Measurements from ENCODE around the gene LYRM4.

DNA sequence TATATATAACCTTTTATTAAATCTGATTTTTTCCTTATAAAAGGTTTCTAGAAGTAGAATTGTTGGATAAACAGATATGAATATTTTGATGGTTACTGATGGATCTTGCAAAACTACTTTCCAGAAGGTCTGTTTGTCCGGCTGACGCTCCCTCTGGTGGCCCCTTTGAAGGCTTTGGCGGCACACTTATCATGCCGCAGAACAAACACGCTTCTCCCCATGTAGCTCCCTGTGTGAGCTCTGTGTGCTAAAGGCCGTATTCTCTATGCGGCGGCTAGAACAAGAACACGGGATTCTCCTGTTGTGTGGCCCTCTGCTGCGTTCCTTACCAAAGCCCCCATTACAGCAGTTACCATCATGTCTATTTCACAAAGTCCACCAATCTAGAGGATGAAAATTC, 145.6 kb downstream of the LYRM4 start:
- TF ChIP-seq POLR2A (IDR thresholded peaks at IDR 0.05) (no peak), CTCF (IDR thresholded peaks at IDR 0.05) (peak; percentile 45 to 74 (median 63))

Measured in right lobe of liver (tissue), 4 donors.